ENCODE results near the gene IDH3B.
A peak's percentile ranks its signal among the peaks of the same experiment; 100 is the strongest.

The IDH3B gene

DNA sequence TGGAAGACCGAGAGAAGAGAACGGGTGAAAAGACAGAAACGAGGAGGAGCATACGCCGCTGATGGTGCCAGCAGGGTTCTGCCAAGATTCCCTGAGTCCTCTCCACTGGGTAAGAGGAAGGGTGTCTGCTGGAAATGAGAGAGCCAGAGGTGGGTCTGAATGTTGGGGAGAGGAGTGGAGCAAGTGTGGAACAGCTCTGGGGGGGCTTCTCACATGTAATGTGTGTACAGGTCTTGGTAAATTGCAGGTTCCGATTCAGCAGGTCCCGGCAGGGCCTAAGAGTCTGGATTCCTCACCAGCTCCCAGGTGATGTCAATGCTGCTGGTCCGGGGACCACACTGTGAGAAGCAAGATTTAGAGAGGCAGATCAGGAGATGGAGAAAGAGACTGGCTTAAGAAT lies 27.1 kb upstream of the IDH3B start:
- Histone ChIP-seq H3K18ac (ENCODE audit: low read depth in 1 of 2, low read length in 2 of 2) (no peak overlapping the region), H4K8ac (ENCODE audit: low read length) (no peak overlapping the region), H2AFZ (ENCODE audit: low read depth, low read length) (no peak overlapping the region), H3K4me3 (ENCODE audit: insufficient read depth in 1 of 2, low read depth in 1 of 2, low read length in 2 of 2) (no peak overlapping the region), H2BK12ac (ENCODE audit: low read length in 2 of 2) (no peak overlapping the region), H3K9me3 (ENCODE audit: control insufficient read depth, low read length) (no peaks in the 10 kb centered on the region), H2BK120ac (ENCODE audit: low read depth, low read length) (no peak overlapping the region), H2AK5ac (ENCODE audit: low read length, severe bottlenecking) (no peak overlapping the region), H3K4me1 (ENCODE audit: control insufficient read depth, insufficient read depth, low read depth, low read length) (peaks cover 10% of the 10 kb centered on the region), H3K4ac (ENCODE audit: low read depth in 1 of 2, low read length in 2 of 2) (no peak overlapping the region), H3K27ac (ENCODE audit: low read length, poor library complexity, severe bottlenecking) (no peak overlapping the region), H3K27me3 (ENCODE audit: control insufficient read depth in 1 of 2, insufficient read depth in 1 of 2, low read length in 2 of 2) (peaks cover 84% of the 10 kb centered on the region in 2 experiments), H3K9ac (ENCODE audit: low read length) (no peak overlapping the region), H2BK5ac (ENCODE audit: low read depth, low read length, poor library complexity, severe bottlenecking) (no peak overlapping the region), H3K23ac (ENCODE audit: low read length in 2 of 2) (no peak overlapping the region), H2BK15ac (ENCODE audit: low read depth, poor library complexity, severe bottlenecking) (no peak overlapping the region), H4K91ac (ENCODE audit: low read length) (no peak overlapping the region), H3K79me1 (replicated peaks; ENCODE audit: low read length, poor library complexity, severe bottlenecking) (no peaks in the 10 kb centered on the region), H3K14ac (ENCODE audit: low read length in 2 of 2) (no peak overlapping the region), H3K4me2 (ENCODE audit: low read length, poor library complexity, severe bottlenecking) (no peak overlapping the region), H3K36me3 (ENCODE audit: control insufficient read depth in 1 of 2, insufficient read depth in 2 of 2, low read depth in 1 of 2, low read length in 2 of 2) (no peaks in the 10 kb centered on the region)
- no peak for DNase-seq
- WGBS: 74% methylated on average over 8 of the region's 8 CpGs

DNA sequence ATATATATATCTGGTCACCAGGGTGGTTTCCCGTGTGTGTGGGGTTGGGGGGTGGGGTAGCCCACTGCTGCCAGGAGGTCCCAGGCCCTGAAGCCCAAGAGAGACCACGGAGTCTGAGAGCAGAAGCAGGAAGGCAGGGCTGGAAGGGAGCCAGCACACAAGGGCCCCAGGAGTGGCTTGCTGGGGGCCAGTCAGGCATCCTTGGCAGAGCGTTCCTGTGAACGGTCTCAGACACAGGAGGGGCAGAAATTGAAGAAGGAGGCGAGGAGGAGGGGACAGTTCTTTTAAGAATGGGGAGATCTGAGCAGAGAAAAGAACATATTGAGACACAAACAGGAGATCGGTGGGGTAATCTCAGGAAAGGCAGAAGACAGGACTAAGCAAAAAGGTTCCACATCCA lies 26.7 kb upstream of the IDH3B start:
- no peak overlapping the region for H2BK12ac ChIP-seq (ENCODE audit: low read length in 2 of 2)
- H3K4me1 ChIP-seq (ENCODE audit: control insufficient read depth, insufficient read depth, low read depth, low read length): peaks cover 10% of the 10 kb centered on the region
- H2BK5ac ChIP-seq (ENCODE audit: low read depth, low read length, poor library complexity, severe bottlenecking): no peak overlapping the region
- 65% methylated on average over 6 of the region's 6 CpGs for WGBS
- H3K14ac ChIP-seq (ENCODE audit: low read length in 2 of 2): no peak overlapping the region
- H3K18ac ChIP-seq (ENCODE audit: low read depth in 1 of 2, low read length in 2 of 2): no peak overlapping the region
- no peak overlapping the region for H3K23ac ChIP-seq (ENCODE audit: low read length in 2 of 2)
- no peak overlapping the region for H2BK15ac ChIP-seq (ENCODE audit: low read depth, poor library complexity, severe bottlenecking)
- no peak for DNase-seq
- H4K91ac ChIP-seq (ENCODE audit: low read length): no peak overlapping the region
- no peak overlapping the region for H3K4me3 ChIP-seq (ENCODE audit: insufficient read depth in 1 of 2, low read depth in 1 of 2, low read length in 2 of 2)
- no peaks in the 10 kb centered on the region for H3K79me1 ChIP-seq (replicated peaks; ENCODE audit: low read length, poor library complexity, severe bottlenecking)
- no peak overlapping the region for H3K4me2 ChIP-seq (ENCODE audit: low read length, poor library complexity, severe bottlenecking)
- no peak overlapping the region for H2BK120ac ChIP-seq (ENCODE audit: low read depth, low read length)
- H2AK5ac ChIP-seq (ENCODE audit: low read length, severe bottlenecking): no peak overlapping the region
- H3K27me3 ChIP-seq (ENCODE audit: control insufficient read depth in 1 of 2, insufficient read depth in 1 of 2, low read length in 2 of 2): peaks cover 84% of the 10 kb centered on the region in 2 experiments
- H3K9ac ChIP-seq (ENCODE audit: low read length): no peak overlapping the region
- no peak overlapping the region for H4K8ac ChIP-seq (ENCODE audit: low read length)
- no peaks in the 10 kb centered on the region for H3K36me3 ChIP-seq (ENCODE audit: control insufficient read depth in 1 of 2, insufficient read depth in 2 of 2, low read depth in 1 of 2, low read length in 2 of 2)
- H3K4ac ChIP-seq (ENCODE audit: low read depth in 1 of 2, low read length in 2 of 2): no peak overlapping the region
- H3K27ac ChIP-seq (ENCODE audit: low read length, poor library complexity, severe bottlenecking): no peak overlapping the region
- H3K9me3 ChIP-seq (ENCODE audit: control insufficient read depth, low read length): no peaks in the 10 kb centered on the region
- H2AFZ ChIP-seq (ENCODE audit: low read depth, low read length): no peak overlapping the region

DNA sequence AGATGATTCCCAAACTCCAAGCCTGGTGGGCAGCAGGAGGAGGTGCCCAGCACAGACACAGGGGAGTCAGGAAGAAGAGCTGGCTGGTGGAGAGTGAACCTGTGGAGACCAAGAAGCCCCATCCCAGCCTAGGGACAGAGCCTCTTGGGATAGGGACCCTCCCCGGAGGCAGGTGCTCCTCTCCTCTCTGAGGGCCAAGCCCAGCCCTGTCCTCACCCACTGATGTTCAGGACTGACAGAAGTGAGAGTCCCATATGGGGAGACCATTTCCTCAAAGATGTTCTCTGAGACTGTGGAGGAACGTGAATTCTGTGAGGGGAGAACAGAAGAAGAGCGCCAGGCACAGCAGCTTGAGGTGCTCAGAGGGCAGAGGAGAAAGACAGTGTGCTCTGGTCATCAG lies 26.2 kb upstream of the IDH3B start:
- WGBS: 51% methylated on average over 2 of the region's 3 CpGs

DNA sequence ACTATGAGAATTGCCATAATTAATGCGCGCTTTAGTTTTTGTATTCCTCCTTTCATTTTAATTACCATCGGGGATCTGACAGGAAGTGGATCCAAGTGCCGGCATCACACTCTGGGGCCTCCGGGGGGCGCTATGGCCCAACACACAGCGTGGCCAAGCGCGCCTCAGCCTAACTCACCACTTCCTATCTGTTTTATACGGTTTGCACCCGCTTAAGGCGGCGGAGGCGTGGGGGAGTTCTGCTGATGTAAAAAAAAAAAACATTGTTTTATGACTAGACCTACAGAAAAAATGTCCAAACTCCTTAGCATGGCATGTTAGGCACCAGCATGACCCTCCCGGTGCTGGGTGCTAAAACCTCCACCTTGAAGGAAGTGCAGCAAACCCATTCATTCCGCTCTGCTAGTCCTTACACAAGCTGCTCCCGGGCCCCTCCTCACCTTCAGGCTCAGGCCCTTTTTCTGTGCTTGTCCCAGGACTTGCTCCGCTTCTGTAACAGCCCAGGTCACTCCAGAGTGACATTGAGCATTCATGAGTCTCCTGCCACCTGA lies 24.1 kb upstream of the IDH3B start:
- Histone ChIP-seq H3K14ac (ENCODE audit: low read length in 2 of 2) (no peak overlapping the region), H3K79me1 (replicated peaks; ENCODE audit: low read length, poor library complexity, severe bottlenecking) (no peaks in the 10 kb centered on the region), H3K4ac (ENCODE audit: low read depth in 1 of 2, low read length in 2 of 2) (no peak overlapping the region), H2BK12ac (ENCODE audit: low read length in 2 of 2) (no peak overlapping the region), H2BK120ac (ENCODE audit: low read depth, low read length) (no peak overlapping the region), H3K23ac (ENCODE audit: low read length in 2 of 2) (no peak overlapping the region), H2AK5ac (ENCODE audit: low read length, severe bottlenecking) (no peak overlapping the region), H3K4me1 (ENCODE audit: control insufficient read depth, insufficient read depth, low read depth, low read length) (peaks cover 5% of the 10 kb centered on the region), H3K9ac (ENCODE audit: low read length) (peak overlapping the region; percentile 19), H3K27ac (ENCODE audit: low read length, poor library complexity, severe bottlenecking) (no peak overlapping the region), H2AFZ (ENCODE audit: low read depth, low read length) (no peak overlapping the region), H2BK5ac (ENCODE audit: low read depth, low read length, poor library complexity, severe bottlenecking) (no peak overlapping the region), H3K18ac (ENCODE audit: low read depth in 1 of 2, low read length in 2 of 2) (no peak overlapping the region), H4K91ac (ENCODE audit: low read length) (no peak overlapping the region), H3K9me3 (ENCODE audit: control insufficient read depth, low read length) (no peaks in the 10 kb centered on the region), H3K27me3 (ENCODE audit: control insufficient read depth in 1 of 2, insufficient read depth in 1 of 2, low read length in 2 of 2) (peaks cover 68 to 74% of the 10 kb centered on the region in 2 experiments), H3K4me2 (ENCODE audit: low read length, poor library complexity, severe bottlenecking) (no peak overlapping the region), H2BK15ac (ENCODE audit: low read depth, poor library complexity, severe bottlenecking) (no peak overlapping the region), H4K8ac (ENCODE audit: low read length) (no peak overlapping the region), H3K36me3 (ENCODE audit: control insufficient read depth in 1 of 2, insufficient read depth in 2 of 2, low read depth in 1 of 2, low read length in 2 of 2) (no peaks in the 10 kb centered on the region), H3K4me3 (ENCODE audit: insufficient read depth in 1 of 2, low read depth in 1 of 2, low read length in 2 of 2) (no peak overlapping the region)
- 14% methylated on average over 18 of the region's 18 CpGs for WGBS
- DNase-seq: peak; percentile 36

More for the DNA sequence above, 26.2 kb upstream of the IDH3B start:
- H3K4me1 ChIP-seq (ENCODE audit: control insufficient read depth, insufficient read depth, low read depth, low read length): peaks cover 10% of the 10 kb centered on the region
- H4K91ac ChIP-seq (ENCODE audit: low read length): no peak overlapping the region
- no peak overlapping the region for H3K23ac ChIP-seq (ENCODE audit: low read length in 2 of 2)
- H4K8ac ChIP-seq (ENCODE audit: low read length): no peak overlapping the region
- no peak overlapping the region for H3K18ac ChIP-seq (ENCODE audit: low read depth in 1 of 2, low read length in 2 of 2)
- DNase-seq: no peak
- H3K27ac ChIP-seq (ENCODE audit: low read length, poor library complexity, severe bottlenecking): no peak overlapping the region
- no peak overlapping the region for H2BK15ac ChIP-seq (ENCODE audit: low read depth, poor library complexity, severe bottlenecking)
- no peak overlapping the region for H2AFZ ChIP-seq (ENCODE audit: low read depth, low read length)
- H3K79me1 ChIP-seq (replicated peaks; ENCODE audit: low read length, poor library complexity, severe bottlenecking): no peaks in the 10 kb centered on the region
- no peak overlapping the region for H2BK5ac ChIP-seq (ENCODE audit: low read depth, low read length, poor library complexity, severe bottlenecking)
- peaks cover 84% of the 10 kb centered on the region in 2 experiments for H3K27me3 ChIP-seq (ENCODE audit: control insufficient read depth in 1 of 2, insufficient read depth in 1 of 2, low read length in 2 of 2)
- H3K4me3 ChIP-seq (ENCODE audit: insufficient read depth in 1 of 2, low read depth in 1 of 2, low read length in 2 of 2): no peak overlapping the region
- no peak overlapping the region for H2BK120ac ChIP-seq (ENCODE audit: low read depth, low read length)
- no peak overlapping the region for H2AK5ac ChIP-seq (ENCODE audit: low read length, severe bottlenecking)
- H3K9ac ChIP-seq (ENCODE audit: low read length): no peak overlapping the region
- no peak overlapping the region for H3K4ac ChIP-seq (ENCODE audit: low read depth in 1 of 2, low read length in 2 of 2)
- H3K4me2 ChIP-seq (ENCODE audit: low read length, poor library complexity, severe bottlenecking): no peak overlapping the region
- no peaks in the 10 kb centered on the region for H3K36me3 ChIP-seq (ENCODE audit: control insufficient read depth in 1 of 2, insufficient read depth in 2 of 2, low read depth in 1 of 2, low read length in 2 of 2)
- H3K9me3 ChIP-seq (ENCODE audit: control insufficient read depth, low read length): no peaks in the 10 kb centered on the region
- H2BK12ac ChIP-seq (ENCODE audit: low read length in 2 of 2): no peak overlapping the region
- H3K14ac ChIP-seq (ENCODE audit: low read length in 2 of 2): no peak overlapping the region

Measured in mesenchymal stem cell (in vitro differentiated cells and primary cell).